Measurements from ENCODE around the gene FNTB.
"Not testable (repeated sequence)": the region's sequence is repeated elsewhere in the genome, so short reads cannot be mapped to it uniquely, and the experiment has no call there.

The FNTB gene

DNA sequence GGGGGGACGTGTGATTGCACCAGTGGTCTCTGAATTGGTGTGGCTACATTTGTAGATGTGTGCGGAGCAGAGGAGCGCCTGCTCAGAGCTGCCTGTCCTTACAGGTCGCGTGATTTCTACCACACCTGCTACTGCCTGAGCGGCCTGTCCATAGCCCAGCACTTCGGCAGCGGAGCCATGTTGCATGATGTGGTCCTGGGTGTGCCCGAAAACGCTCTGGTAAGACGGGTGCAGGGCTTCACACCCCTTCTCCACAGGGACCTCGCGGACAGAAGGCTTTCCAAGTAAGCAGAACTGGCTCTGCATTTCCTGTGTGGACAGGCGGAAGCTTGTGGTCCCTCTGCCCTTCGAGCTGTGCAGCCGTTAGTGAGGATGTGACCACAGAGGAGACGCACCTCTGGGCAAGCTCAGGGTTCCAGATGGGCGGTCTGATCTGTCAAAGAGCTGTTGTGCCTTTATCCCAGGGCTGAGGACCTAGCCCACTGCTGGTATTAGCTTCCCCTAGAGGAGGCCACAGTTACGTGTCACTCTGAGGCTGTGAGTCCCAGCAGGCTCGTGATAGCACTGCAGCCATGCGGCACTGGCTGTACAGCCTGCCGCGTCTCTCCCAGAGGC, 67.9 kb downstream of the FNTB start:
- DNase-seq (ENCODE audit: low read depth): no peak

DNA sequence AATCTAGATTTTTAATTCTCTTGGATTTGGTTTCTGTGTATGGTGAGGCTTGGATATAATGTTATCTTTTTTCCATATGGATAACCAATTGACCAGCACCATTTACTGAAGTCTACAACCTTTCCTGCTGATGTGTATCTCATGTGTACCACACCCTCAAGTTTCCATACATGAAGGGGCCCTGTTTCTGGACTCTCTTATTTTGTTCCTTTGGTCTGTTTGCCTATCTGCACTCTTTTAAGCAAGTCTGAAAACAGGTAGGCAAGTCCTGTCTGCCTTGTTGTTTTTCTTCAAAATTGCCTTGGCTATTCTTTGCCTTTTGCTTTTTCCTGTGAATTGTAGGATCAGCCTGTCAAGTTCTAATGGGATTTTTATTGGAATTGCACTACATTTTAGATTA, 71.0 kb downstream of the FNTB start:
- no peak for DNase-seq (ENCODE audit: low read depth)

DNA sequence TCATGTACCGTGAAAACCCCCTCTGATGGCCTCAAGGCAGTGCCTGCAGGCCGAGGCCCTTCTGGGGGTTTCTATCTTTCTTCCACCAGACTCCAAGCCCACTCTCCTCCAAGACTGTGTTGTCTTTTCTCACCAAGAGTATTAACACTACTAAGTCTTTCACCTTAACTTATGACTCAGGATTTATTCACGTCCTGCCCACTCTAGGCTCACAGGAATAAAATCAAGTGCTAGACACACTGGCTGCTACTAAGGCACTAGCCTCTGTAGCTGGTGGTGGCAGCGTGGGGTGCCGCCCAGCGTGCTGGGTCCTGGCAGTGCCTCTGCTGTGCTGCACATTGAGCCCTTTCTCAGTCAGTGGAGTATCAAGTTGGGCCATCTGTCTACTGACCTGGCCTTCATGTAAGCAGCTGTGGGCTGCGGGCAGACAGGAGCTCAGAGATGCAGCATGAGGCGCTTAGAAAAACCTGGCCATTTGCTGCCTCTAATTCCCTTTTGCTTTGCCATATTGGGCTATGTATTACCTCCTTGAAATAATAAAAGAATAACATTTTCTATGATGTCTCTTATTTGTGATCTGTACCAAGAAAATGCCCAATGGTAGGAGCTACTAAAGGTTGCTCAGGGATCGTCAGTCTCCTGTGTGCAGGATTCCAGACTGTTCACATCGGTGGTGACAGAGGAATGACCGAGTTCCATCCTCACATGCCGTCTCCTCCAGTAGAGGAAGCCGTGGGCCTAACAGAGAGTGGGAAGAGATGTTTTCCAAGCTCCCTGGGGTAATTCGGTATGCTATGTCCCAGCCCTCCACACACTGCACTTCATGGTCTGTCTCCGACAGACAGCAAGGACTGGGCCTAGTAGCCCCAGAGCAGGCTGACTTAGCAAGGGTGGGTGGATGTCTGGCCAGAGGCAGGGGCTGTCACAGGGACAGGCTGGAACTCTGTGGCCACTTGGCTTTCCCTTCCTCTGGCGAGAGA, 75.7 kb downstream of the FNTB start:
- no peak for DNase-seq (ENCODE audit: low read depth)

DNA sequence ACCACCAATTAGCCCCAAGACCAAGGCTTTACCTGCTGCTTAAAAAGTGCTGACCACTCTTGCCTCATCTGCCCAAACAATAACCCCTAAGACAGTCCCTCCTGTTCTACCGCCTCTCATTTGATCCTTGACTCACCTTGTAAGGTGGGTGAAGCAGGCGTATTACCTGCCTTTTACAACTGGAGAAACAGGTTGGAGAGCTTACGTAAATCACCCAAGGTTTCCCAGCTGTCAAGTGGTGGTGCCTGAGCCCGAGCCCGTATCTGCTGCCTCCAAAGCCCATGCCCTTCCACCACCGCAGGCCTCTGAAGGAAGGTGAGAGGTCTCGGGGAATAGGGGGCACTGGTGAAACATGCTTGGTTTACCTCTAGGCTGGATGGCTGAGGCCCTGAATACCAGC, 79.0 kb downstream of the FNTB start:
- DNase-seq (ENCODE audit: low read depth): no peak

DNA sequence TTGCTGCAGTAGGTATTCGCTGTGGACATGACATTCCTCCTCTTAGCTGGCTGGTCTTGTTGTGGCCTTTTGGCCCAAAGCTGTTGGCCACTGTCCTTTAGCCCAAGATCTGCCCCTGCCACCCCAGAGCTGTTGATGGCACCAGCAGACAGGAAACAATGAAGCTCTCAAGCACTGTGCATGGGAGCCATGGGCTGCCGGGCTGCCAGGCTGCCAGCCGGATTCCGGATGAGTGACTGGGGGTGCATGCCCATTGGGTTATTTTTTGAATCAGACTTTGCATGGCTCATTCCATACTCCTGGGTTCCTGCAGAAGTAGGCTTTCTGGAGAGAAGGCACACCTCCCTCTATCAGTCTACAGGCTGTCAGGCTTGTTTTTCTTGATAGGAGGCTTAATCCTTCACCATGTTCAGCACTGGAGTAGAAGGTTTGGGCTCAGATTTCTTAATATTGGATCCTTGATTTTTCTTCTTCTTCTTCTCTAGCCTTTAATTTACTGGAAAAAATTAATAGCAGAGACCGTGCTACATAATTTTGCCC, 83.2 kb downstream of the FNTB start:
- DNase-seq (ENCODE audit: low read depth): no peak

DNA sequence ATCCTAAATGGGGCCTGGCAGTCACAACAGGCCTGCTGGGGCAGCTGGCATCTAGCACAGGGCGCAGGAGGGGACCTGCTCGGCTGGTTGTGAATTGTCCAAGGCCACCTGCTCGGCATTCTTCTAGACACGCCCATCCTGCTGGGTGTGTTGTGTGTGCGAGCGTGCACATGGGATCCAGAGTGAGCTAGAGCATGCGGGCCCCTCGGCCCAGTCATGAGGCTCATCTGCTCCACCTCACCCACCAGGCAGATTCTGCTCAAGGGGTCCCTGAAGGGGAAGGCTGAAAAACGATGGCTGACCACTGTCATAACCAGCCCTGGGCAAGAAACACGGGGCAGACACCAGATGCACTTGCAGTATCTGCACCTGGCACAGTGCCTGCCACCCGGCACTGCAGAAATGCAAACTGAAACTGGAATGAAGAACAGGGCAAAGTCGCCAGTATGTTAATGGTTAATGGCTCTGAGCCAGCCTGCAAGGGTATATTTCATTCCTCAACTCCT, 83.8 kb downstream of the FNTB start:
- no peak for DNase-seq (ENCODE audit: low read depth)

DNA sequence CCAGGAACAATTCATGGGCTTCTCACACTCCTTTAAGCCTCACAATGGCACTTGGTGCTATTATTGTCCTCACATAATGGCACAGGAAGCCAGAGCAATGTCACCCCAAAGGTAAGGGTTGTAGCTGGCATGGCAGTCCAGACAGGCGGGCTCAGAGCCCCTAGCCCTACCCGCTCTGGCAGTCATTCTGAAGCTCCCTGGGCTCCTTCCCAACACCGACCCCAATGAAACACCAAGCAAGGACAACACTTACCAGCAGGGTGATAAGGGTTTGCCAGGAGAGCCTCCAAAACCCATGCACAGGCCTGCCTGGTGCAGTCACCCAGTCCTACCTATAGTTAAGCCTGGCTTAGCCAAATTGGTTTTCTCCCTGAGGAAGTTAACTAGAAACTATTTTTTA, 84.8 kb downstream of the FNTB start:
- DNase-seq (ENCODE audit: low read depth): no peak

DNA sequence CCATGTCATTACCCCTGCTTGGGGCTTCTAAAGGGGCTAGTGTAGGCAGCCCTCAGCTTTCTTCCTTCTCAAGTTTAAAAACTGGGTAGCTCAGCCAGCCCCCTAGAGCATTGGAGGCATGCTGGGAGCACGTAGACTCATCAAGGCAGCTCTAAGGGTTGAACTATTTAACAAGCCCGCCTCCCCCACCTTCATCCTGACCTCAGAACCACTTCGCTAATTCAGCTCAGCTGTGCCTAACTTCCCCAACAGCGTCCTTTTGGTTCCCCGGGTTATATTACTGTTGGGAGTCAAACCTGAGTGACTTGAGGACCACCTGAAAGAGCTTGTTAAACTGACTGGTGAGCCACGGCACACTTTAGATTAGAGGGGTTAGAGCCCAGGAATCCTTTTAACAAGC, 85.6 kb downstream of the FNTB start:
- no peak for DNase-seq (ENCODE audit: low read depth)

DNA sequence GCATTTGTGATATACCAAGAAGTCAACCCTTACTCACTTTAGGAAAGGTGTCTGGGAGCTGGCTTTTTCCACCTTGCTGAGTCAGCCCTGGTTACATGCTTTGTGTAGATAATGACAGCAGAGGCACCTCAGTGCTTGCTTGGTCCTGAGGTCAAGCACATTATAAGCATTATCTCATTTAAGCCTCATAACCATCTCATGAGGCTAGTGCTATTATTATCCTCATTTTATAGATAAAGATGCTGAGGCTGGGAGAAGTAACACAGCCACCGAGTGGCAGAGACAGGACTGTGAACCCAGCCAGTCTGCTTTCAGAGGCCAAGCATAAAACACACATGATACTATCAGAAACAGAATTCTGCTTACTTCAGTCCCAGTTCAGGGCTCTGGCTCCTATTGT, 86.2 kb downstream of the FNTB start:
- no peak for DNase-seq (ENCODE audit: low read depth)

DNA sequence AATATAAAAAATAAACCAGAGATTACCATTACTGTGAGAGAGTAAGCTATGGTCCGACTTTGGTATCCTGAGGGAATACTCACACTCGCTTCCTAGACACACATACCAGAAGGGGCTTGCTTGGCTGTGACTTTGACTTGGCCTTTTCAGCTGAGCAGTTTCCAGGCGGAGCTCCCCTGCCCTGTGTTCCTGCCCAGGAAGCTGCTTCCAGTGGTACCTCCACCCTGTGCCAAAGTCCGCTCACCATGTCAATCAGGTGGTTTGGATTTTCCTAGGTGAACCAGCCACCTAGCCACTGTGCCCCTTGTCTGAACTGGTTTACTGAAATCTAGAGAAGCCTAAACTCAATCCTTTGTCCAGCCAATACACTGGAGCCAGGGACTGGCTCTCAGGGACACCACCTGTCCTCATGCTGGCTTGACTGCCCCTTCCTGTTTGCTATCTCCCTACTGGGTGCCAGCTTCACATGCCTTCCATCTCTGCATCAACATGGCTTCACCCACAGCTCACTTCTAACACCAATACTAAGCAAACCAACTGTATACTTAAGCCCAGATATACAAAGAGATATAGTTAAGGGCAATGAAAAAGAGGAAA, 87.0 kb downstream of the FNTB start:
- no peak for DNase-seq (ENCODE audit: low read depth)

DNA sequence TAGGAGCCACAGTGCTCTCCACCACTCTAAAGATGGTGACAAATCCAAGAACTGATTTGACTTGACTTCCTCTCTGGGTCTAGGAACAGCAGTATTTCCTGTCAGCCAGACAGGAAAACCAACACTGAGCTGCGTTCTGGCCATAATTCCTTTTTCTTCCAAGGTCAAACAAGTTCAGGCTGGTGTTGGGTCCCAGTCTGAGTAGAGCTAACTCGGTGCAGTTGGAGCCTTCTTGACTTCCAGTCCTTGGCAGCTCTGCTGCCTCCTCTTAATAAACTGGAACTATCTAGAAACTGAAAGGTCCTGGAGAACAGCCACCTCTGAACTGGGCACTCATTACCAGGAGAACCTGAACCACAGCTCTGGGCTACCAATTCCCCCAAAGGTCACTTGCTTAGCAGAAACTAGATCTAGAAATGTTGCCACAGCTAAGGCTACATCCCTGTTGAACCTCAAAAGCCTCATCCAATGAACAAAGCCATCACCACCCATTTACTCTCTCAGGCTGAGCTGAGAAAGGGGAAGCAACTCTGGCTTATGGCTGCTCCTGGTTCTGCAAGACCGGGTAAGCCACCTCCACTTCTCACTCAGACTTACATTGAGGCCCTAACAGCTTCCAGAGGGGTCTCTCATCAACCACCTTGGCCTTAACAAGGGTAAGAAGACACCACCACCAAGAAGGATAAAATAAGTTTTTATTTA, 87.9 kb downstream of the FNTB start:
- DNase-seq (ENCODE audit: low read depth): no peak

DNA sequence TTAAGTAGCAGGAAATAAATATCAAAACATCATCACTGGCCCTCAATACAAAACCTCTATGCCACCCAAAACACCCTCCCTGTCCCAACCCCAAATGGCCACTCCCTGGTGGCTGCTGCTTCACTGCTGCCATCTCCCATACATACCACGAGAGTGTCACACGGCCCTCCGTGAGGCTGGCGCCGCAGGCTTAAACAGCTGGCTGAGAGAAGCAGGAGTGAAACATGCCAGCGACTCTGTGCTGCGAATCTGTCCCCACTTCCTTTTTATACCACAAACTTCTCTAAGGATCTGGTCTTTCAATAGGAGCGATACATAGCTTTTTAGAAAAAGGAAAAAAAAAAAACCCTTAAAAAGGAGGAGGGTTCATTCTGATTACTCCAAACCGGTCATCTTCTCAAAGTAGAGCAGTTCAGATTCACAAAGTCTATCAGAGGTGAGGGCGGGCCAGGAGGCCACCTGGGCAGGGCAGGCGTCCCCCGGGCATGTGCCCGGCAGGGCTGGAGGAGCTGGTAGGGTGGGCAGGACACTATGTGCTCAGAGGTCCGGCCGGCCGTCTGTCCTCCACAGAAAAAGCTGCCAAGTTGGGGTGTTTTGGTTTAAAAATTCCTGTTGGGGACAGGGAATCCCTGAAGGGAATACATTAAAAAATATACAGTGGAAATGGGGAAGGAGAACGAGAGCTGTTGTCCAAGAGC, 89.1 kb downstream of the FNTB start:
- DNase-seq (ENCODE audit: low read depth): no peak

DNA sequence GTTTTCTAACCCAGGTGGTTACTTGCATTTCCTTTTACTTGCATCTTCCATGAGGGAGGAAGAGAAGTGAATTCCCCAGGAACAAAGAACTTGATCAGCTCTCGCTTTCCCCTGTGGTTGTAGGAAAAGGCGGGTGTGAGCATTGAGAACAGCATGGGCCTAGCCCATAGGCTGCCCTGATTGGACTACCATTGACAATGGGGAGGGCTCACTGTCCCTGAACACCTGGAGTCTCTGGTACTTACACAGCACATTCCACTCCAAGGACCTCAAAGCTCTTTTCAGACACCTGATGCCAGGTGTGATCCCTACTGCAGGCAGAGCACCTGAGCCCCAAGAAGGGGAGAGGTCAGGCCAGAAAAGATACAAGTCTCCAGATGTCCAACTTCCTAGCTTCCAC, 90.6 kb downstream of the FNTB start:
- no peak for DNase-seq (ENCODE audit: low read depth)

DNA sequence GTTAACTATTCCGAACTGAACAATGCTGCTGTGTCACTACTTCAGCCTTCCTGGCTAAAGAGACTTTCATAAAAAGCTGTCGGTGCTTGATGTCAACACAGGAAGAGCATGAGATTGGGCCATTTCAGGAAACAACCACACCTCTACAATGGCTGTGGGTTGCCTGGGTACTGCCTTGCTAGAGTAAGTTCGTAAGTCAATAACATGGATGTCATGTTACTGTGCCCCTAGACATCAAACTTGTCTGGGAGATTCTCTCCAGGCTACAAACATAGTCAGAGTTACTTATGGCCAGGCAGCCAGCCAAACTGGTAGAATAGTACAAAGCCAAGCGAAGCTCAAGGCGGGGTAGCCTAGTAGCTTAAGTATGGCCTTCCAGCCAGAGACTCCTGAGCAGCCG, 92.5 kb downstream of the FNTB start:
- no peak for DNase-seq (ENCODE audit: low read depth)

DNA sequence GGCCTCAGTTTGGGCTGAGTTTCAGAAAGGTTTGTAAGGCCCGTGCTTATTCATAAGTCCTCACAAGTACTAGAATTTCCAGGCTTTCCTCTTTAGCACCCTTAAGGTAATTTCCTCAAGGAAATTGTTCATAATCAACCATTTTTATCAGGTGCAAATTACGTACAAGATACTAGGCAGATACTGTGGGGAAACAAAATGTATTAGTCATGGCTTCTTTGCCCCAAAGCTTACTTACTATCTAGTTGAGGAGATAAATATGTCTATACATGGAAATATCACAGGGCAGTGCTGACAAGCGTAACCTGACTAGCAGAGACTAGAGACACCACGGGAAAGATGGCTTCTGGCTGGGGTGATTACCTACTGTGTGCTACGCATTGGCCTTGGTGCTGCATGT, 93.1 kb downstream of the FNTB start:
- DNase-seq (ENCODE audit: low read depth): no peak

DNA sequence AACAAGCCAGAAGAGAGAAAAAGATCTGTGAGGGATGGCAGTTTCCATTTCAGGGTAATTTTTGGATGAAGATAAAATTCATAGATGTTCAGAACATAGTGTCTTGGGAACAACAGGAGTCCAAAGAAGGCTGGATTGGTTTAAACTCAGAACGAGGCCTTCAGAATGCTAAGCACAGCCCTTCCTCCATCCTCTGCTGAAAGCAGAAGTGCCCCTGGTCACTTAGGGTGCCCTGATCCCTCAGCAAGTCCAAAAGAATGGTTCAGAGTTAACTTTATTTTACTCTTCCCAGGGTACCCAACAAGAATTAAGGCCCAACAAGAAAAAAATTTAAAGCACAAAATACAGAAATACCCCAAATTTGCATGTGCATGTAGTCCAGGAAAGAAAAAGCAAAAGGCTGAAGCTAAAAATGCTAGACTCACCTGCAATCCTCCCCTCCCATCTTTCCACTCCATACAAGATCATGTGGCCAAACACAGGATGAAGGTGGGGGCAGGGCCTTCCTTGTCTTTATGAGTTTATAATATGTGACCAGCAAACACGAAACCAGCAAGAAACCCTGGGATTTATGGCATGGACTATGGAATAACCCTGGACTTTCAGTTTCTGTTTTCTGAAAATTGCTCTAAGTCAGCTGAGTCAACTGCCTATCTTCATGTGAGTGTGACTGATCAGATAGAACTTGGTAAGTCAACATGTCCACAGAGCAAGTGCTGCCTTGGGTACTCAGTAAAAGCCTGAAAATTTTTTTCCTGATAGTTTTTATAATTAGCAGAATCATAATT, 94.5 kb downstream of the FNTB start:
- no peak for DNase-seq (ENCODE audit: low read depth)

DNA sequence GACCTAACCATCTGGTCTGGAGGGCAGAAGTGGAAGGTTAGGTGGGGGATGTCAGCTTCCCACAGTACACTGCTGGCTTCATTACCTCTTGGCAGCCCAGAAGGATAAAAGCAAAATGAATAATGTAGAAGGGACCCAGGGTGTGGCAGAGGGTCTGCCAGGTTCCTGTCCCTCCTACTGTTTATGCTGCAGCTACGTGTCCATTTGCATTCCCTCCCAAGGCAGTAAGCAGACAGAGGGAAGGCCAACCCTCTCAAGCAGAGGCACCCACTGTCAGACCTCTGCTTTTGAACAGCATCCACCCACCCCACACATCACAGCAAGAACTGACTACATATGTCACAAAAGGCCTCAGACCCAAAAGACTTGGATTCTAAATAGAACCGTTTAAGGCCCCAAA, 96.2 kb downstream of the FNTB start:
- DNase-seq (ENCODE audit: low read depth): no peak

DNA sequence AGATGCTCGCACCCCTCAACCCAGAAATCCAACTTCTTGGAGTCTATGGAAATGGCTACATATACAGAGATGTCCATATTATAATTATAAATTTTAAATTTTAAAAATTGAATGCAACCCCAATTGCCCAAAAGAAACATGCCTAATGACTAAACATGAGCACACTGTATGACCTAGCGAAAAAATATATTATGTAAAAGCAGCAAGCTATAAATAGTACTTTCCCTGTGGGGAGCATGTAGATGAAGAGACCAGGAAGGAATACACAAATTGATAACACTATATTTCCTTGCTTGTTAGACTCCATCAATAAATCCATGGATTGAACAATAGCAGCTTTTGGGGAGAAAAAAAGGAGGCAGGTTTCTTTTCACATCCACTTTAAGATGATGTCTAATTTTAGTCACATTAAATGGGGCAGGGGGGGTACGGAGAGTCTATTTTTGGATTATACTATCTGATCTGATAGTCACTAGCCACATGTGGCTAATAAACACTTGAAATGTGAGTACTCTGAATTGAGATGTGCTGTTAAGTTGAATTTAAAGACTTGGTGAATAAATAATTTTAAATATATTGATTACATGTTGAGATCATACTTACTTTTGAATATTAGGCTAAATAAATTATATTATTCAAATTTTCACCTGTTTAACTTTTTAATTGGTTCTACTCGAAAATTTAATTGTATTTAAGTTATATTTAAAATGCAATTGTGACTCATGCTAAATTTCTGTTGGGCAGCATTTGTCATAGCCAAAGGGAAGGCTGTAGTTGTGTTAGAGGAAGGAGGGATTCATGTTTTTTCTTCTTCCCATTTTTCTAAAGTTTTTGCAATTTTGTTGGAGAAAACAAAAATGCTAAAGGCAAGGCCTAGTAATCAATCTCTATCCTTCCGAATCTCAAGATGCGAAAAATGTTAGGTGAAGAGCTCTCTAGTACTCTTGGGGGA, 98.1 kb downstream of the FNTB start:
- DNase-seq (ENCODE audit: low read depth): no peak

DNA sequence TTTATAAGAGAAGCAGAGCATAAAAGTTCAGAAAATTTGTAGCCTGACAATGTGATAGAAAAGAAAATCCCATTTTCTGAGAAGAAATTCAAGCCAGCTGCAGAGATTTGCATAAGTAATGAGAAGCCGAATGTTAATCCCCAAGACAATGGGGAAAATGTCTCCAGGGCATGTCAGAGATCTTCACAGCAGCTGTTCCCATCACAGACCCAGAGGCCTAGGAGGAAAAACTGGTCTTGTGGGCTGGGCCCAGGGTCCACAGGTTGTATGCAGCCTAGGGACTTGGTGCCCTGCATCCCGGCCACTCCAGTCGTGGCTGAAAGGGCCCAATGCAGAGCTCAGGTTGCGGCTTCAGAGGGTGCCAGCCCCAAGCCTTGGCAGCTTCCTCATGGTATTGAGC, 100.0 kb downstream of the FNTB start:
- DNase-seq (ENCODE audit: low read depth): not testable (repeated sequence)

All from activated T-cell treated with anti-CD3 and anti-CD28 coated beads for 48 hours (primary cell).